Neural cell (in vitro differentiated cells): Measurements from ENCODE around the gene FAM13B.

Experiments
- CTCF ChIP-seq: fragments of 450-650 bp; IDR thresholded peaks from 2 replicates; pipeline ENCODE4 v1.5.1; 2014; ENCODE audit warnings: antibody characterized with exemption, mild to moderate bottlenecking, moderate library complexity; ENCODE audit not compliant: poor library complexity, severe bottlenecking
- MXI1 ChIP-seq: fragments of 450-650 bp; conservative IDR thresholded peaks from 2 replicates; pipeline ENCODE4 v1.6.1; 2014; ENCODE audit warnings: antibody characterized with exemption, mild to moderate bottlenecking; ENCODE audit not compliant: poor library complexity, severe bottlenecking
- POLR2AphosphoS5 ChIP-seq: IDR thresholded peaks from 2 replicates; pipeline ENCODE4 v1.6.1; 2012
- TAF1 ChIP-seq: IDR thresholded peaks from 2 replicates; pipeline ENCODE4 v1.6.1; 2012; ENCODE audit warnings: low read depth

- peak; percentile 15 for TF ChIP-seq CTCF
- no peak for TF ChIP-seq MXI1
- TF ChIP-seq TAF1 = no peak
- no peak for TF ChIP-seq POLR2AphosphoS5
Observed at GRCh38 chr5:137891849-137892248, 141.0 kb downstream of the FAM13B start.
